A673 (cell line): ENCODE measurements around the gene GPR141. TPM values are rescaled to one million over a fixed set of nuclear protein-coding genes. Genes with fewer than 3 reads are reported as not detected.

ENCODE experiments used
- BruUV-seq: library from RNA; stranded (reverse); fragments of 400-500 nt; replicated peaks from 2 replicates; lab custom pipeline; 2021; lab: Mats Ljungman, UMichigan
- CTCF ChIA-PET: fragments of 300-600 bp; sonication (Branson Sonifier 250); formaldehyde crosslinking; loops from one replicate; lab custom pipeline; 2022; ENCODE audit warnings: antibody characterized with exemption; lab: Charles Lee
- POLR2A ChIA-PET: fragments of 300-600 bp; sonication (Branson Sonifier 250); formaldehyde crosslinking; loops from one replicate; lab custom pipeline; 2022; ENCODE audit warnings: antibody characterized with exemption; ENCODE audit not compliant: low non-redundant PET; lab: Charles Lee
- DNase-seq: peaks from one replicate; pipeline ENCODE4 v3.0.0-alpha.2; 2015; ENCODE audit warnings: low spot score
- H3K27ac ChIP-seq: fragments of 200-600 bp; sonication (generic); 2 replicates; pipeline ENCODE4 v1.5.1; 2016; ENCODE audit warnings: mixed run types, low read depth, mild to moderate bottlenecking, mixed read lengths, antibody characterized with exemption, low read length; ENCODE audit not compliant: poor library complexity, severe bottlenecking
- H3K27me3 ChIP-seq: fragments of 200-600 bp; sonication (generic); replicated peaks from 2 replicates; pipeline ENCODE4 v1.6.1; 2017; ENCODE audit warnings: mixed run types, low read depth, mild to moderate bottlenecking, mixed read lengths, antibody characterized with exemption, low read length; ENCODE audit not compliant: insufficient read depth, poor library complexity
- H3K36me3 ChIP-seq: fragments of 200-600 bp; sonication (generic); 2 replicates; pipeline ENCODE4 v1.6.1; 2016; ENCODE audit warnings: mixed run types, mild to moderate bottlenecking, mixed read lengths, antibody characterized with exemption, low read length; ENCODE audit not compliant: insufficient read depth, poor library complexity, severe bottlenecking
- H3K4me1 ChIP-seq: fragments of 200-600 bp; sonication (generic); 2 replicates; pipeline ENCODE4 v1.6.1; 2017; ENCODE audit warnings: mixed run types, mild to moderate bottlenecking, mixed read lengths, antibody characterized with exemption, low read length; ENCODE audit not compliant: insufficient read depth, poor library complexity, severe bottlenecking
- H3K4me3 ChIP-seq: fragments of 200-600 bp; sonication (generic); 2 replicates; pipeline ENCODE4 v1.5.1; 2016; ENCODE audit warnings: low read depth, mixed run types, mild to moderate bottlenecking, mixed read lengths, low read length; ENCODE audit not compliant: poor library complexity, severe bottlenecking
- H3K9me3 ChIP-seq: fragments of 200-600 bp; sonication (generic); 2 replicates; pipeline ENCODE4 v1.6.1; 2016; ENCODE audit warnings: mixed run types, low read depth, mild to moderate bottlenecking, mixed read lengths, antibody characterized with exemption, low read length; ENCODE audit not compliant: poor library complexity, severe bottlenecking
- CTCF ChIP-seq: fragments of 300-800, 200-600 bp; sonication (generic); conservative IDR thresholded peaks from 2 replicates; pipeline ENCODE4 v1.5.1; 2017; ENCODE audit warnings: low read depth, mild to moderate bottlenecking, antibody characterized with exemption, low read length, moderate library complexity, mixed read lengths
- EZH2 ChIP-seq: fragments of 200-600 bp; sonication (generic); IDR thresholded peaks from 2 replicates; pipeline ENCODE4 v1.6.1; 2017; ENCODE audit warnings: borderline replicate concordance, low read depth, mild to moderate bottlenecking, mixed read lengths, antibody characterized with exemption, low read length; ENCODE audit not compliant: poor library complexity, severe bottlenecking
- intact Hi-C: fragments of 100-400 bp; cut with micrococcal nuclease; formaldehyde crosslinking; loops from one replicate; pipeline ENCODE4 v1.10.0; 2022; ENCODE audit not compliant: unreplicated experiment
- total RNA-seq: library from RNA; stranded (reverse); gene quantifications from 2 replicates; pipeline ENCODE4 v1.2.3, GENCODE V29; 2021

The GPR141 gene
- total RNA-seq, 1 experiment from 2014 or later, result not detected

- TF ChIP-seq CTCF, result no peak
- no peak for TF ChIP-seq EZH2
- H3K4me1 ChIP-seq, result no peaks in the 10 kb centered on the region
- CTCF ChIA-PET, result no interaction called here
- no peaks in the 10 kb centered on the region for H3K9me3 ChIP-seq
- POLR2A ChIA-PET, result no interaction called here
- no peak overlapping the region for H3K27ac ChIP-seq
- no peak for DNase-seq
- no TSS peak for BruUV-seq
- H3K4me3 ChIP-seq, result no peak overlapping the region
- intact Hi-C loops, result no loop called here
- no peaks in the 10 kb centered on the region for H3K27me3 ChIP-seq
- no peaks in the 10 kb centered on the region for H3K36me3 ChIP-seq
Measured at GRCh38 chr7:37770838-37771237, 87.3 kb downstream of the GPR141 start.

GRCh38 chr7:37771342-37771741 is 87.8 kb downstream of the GPR141 start:
- TF ChIP-seq EZH2 (no peak), CTCF (no peak)
- no TSS peak for BruUV-seq
- Histone ChIP-seq H3K27me3 (no peaks in the 10 kb centered on the region), H3K4me1 (no peaks in the 10 kb centered on the region), H3K9me3 (no peaks in the 10 kb centered on the region), H3K4me3 (no peak overlapping the region), H3K27ac (no peak overlapping the region), H3K36me3 (no peaks in the 10 kb centered on the region)
- intact Hi-C loops, result no loop called here
- POLR2A ChIA-PET, result no interaction called here
- no peak for DNase-seq
- CTCF ChIA-PET, result no interaction called here

- CTCF ChIA-PET, result no interaction called here
- no peaks in the 10 kb centered on the region for H3K9me3 ChIP-seq
- intact Hi-C loops, result no loop called here
- POLR2A ChIA-PET, result no interaction called here
- no peak for DNase-seq
- TF ChIP-seq CTCF, result no peak
- no peak for TF ChIP-seq EZH2
- no peaks in the 10 kb centered on the region for H3K36me3 ChIP-seq
- H3K4me3 ChIP-seq, result no peak overlapping the region
- H3K4me1 ChIP-seq, result no peaks in the 10 kb centered on the region
- no peak overlapping the region for H3K27ac ChIP-seq
- BruUV-seq, result no TSS peak
- H3K27me3 ChIP-seq, result no peaks in the 10 kb centered on the region
Measured at GRCh38 chr7:37771801-37772200, 88.2 kb downstream of the GPR141 start.
